GM21526 (cell line): ENCODE results near the gene TCEAL1.

Experiments
- ATAC-seq: cut with Tn5 transposase; IDR thresholded peaks from one replicate; pipeline ENCODE4 v1.9.1; 2021; ENCODE audit warnings: moderate library complexity; ENCODE audit not compliant: unreplicated experiment, low FRiP score

Gene TCEAL1

DNA sequence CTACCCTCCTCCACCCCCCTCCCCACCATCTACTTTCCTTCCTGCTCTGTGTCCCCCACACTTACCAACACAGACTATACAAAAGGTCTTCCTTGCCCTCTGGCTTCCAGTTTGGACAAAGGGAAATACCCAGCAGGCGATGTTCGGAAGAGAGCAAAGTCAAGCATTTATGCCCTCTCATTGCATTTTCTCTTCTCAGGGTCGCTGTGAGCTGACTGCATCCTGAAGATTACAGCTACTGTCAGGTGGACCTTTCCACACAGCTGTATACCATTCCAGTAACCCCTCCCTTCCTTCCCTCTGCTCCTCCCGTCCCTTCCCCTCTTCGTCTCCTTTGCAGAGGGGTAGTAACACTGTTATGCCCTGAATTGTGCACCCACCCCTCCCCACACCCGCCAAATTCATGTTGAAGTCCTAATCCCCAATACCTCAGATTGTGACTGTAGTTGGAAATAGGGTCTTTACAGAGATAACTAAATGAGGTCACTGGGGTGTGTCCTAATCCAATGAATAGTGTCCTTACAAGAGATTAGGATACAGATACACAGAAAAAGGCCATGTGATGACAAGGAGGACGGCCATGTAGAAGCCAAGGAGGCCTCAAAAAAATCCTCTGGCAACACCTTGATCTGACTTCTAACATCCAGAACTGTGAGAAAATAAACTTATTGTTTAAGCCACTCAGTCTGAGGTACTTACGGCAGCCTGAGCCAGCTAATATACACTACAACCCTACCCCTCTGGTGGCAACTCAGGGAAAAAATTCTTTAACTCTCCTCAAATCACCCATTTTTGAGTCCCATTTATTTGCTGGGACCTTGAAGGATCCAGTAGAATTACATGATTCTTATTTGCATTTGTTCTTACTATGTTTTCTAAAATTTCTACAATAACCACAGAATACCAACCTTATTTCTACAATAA, 46.0 kb downstream of the TCEAL1 start:
- no peak for ATAC-seq

DNA sequence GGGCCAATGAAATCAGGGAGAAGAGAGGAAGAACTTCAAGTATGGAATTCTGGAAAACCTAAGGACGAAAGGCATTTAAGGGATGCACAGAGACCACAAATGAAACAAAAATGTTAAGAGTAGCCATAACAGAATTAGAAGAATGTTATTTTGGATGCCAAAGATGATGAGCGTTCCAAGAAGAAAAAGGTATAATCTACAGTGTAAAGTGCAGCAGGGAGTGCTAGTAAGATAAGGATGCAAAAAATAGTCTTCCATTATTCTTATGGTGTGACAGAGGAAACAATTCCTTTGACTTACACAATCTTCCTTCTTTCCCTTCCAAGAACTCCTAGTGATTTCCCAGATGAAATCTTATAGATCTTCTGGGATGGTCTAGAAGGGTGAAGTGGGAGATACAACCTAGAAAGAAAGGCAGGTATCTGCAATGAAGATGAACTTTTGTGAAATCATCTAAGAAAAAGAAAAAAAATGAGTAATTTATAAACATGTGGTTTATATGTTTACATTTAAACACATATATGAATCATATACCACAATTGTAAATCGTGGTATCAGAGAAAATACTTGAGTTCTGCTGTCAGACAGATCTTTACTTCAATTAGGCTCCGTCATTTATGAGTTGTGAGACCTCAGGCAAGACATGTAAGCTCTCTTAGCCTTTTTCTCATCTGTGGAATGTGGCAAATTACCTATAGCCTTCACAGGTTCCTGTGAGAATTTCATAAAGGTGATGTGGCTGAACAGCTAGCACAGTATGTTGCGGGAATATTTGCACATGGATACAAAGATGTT, 49.6 kb downstream of the TCEAL1 start:
- no peak for ATAC-seq
